WTC11 (cell line): ENCODE results near the gene CD207. TPM values are rescaled to one million over a fixed set of nuclear protein-coding genes. Genes with fewer than 3 reads are reported as not detected.

Experiments used
- ATAC-seq: fragments of 200-7000 bp; cut with Tn5 transposase; 2 replicates; pipeline ENCODE4 v1.10.0; 2021; ENCODE audit warnings: mild to moderate bottlenecking, moderate library complexity
- CTCF ChIA-PET: fragments of 300-600 bp; sonication (Branson Sonifier 250); formaldehyde crosslinking; loops from one replicate; lab custom pipeline; 2021; ENCODE audit warnings: antibody characterized with exemption; lab: Charles Lee
- POLR2A ChIA-PET: fragments of 350-600 bp; sonication (Branson Sonifier 250); formaldehyde crosslinking; loops from one replicate; lab custom pipeline; 2021; ENCODE audit warnings: antibody characterized with exemption; lab: Charles Lee
- DNase-seq: peaks from one replicate; pipeline ENCODE4 v3.0.0; 2021; ENCODE audit warnings: low spot score
- H3K27ac Mint-ChIP-seq: 2 replicates; pipeline ENCODE4 v1.8.0; 2021; ENCODE audit warnings: mixed read lengths
- H3K27me3 Mint-ChIP-seq: 2 replicates; pipeline ENCODE4 v1.8.0; 2021; ENCODE audit warnings: low read depth, mild to moderate bottlenecking, moderate library complexity, mixed read lengths
- H3K36me3 Mint-ChIP-seq: 2 replicates; pipeline ENCODE4 v1.8.0; 2021; ENCODE audit warnings: mixed read lengths
- H3K4me1 Mint-ChIP-seq: 2 replicates; pipeline ENCODE4 v1.8.0; 2022; ENCODE audit warnings: mixed read lengths
- H3K4me3 Mint-ChIP-seq: 2 replicates; pipeline ENCODE4 v1.8.0; 2021; ENCODE audit warnings: mild to moderate bottlenecking, moderate library complexity, mixed read lengths
- H3K9me3 Mint-ChIP-seq: 2 replicates; pipeline ENCODE4 v1.8.0; 2021; ENCODE audit warnings: mixed read lengths
- ELF4 ChIP-seq: sonication (generic); formaldehyde crosslinking; IDR thresholded peaks from 2 replicates; pipeline ENCODE4 v1.8.1; 2022; ENCODE audit warnings: low read depth, mild to moderate bottlenecking, moderate library complexity, missing genetic modification reagents
- ETV6 ChIP-seq: sonication (generic); formaldehyde crosslinking; IDR thresholded peaks from 2 replicates; pipeline ENCODE4 v1.8.1; 2022; ENCODE audit warnings: mild to moderate bottlenecking, missing genetic modification reagents
- FOXP4 ChIP-seq: sonication (generic); formaldehyde crosslinking; IDR thresholded peaks from 2 replicates; pipeline ENCODE4 v1.8.0; 2022; ENCODE audit warnings: mild to moderate bottlenecking, missing genetic modification reagents
- GTF2I ChIP-seq: fragments of 250-450 bp; sonication (Bioruptor Pico); conservative IDR thresholded peaks from 2 replicates; pipeline ENCODE4 v1.4.0; 2021; ENCODE audit warnings: mild to moderate bottlenecking
- HMGXB4 ChIP-seq: sonication (generic); formaldehyde crosslinking; IDR thresholded peaks from 2 replicates; pipeline ENCODE4 v1.8.1; 2023; ENCODE audit warnings: mild to moderate bottlenecking, moderate library complexity, missing genetic modification reagents
- JAZF1 ChIP-seq: fragments of 250-450 bp; sonication (Bioruptor Pico); IDR thresholded peaks from 2 replicates; pipeline ENCODE4 v1.9.0; 2021; ENCODE audit warnings: moderate library complexity, mild to moderate bottlenecking, inconsistent platforms
- MYBL2 ChIP-seq: sonication (generic); formaldehyde crosslinking; IDR thresholded peaks from 2 replicates; pipeline ENCODE4 v1.8.1; 2023; ENCODE audit warnings: mild to moderate bottlenecking, moderate library complexity, missing genetic modification reagents
- PRRX2 ChIP-seq: fragments of 250-450 bp; sonication (Bioruptor Pico); IDR thresholded peaks from 2 replicates; pipeline ENCODE4 v1.8.0; 2021; ENCODE audit warnings: mild to moderate bottlenecking
- SMAD4 ChIP-seq: sonication (generic); formaldehyde crosslinking; IDR thresholded peaks from 2 replicates; pipeline ENCODE4 v1.8.0; 2022; ENCODE audit warnings: mild to moderate bottlenecking, missing genetic modification reagents
- SOX15 ChIP-seq: fragments of 250-450 bp; sonication (Bioruptor Pico); IDR thresholded peaks from 2 replicates; pipeline ENCODE4 v1.9.0; 2021; ENCODE audit warnings: mild to moderate bottlenecking
- TEAD4 ChIP-seq: sonication (generic); formaldehyde crosslinking; IDR thresholded peaks from 2 replicates; pipeline ENCODE4 v1.8.0; 2022; ENCODE audit warnings: mild to moderate bottlenecking, missing genetic modification reagents
- TP53 ChIP-seq: sonication (generic); formaldehyde crosslinking; IDR thresholded peaks from 2 replicates; pipeline ENCODE4 v1.8.1; 2023; ENCODE audit warnings: mild to moderate bottlenecking, missing genetic modification reagents
- ZNF121 ChIP-seq: sonication (generic); formaldehyde crosslinking; IDR thresholded peaks from 2 replicates; pipeline ENCODE4 v1.8.0; 2023; ENCODE audit warnings: missing genetic modification reagents
- ZNF317 ChIP-seq: sonication (generic); formaldehyde crosslinking; IDR thresholded peaks from 2 replicates; pipeline ENCODE4 v1.8.1; 2023; ENCODE audit warnings: low read depth, mild to moderate bottlenecking, moderate library complexity, missing genetic modification reagents, borderline replicate concordance
- total RNA-seq: library from RNA; stranded (reverse); gene quantifications from 3 replicates; pipeline ENCODE4 v1.2.3, GENCODE V29; 2021
- TF ChIP-seq, protein P1 (sequence below): sonication (generic); formaldehyde crosslinking; conservative IDR thresholded peaks from 2 replicates; pipeline ENCODE4 v1.8.1; 2022; ENCODE audit warnings: mild to moderate bottlenecking, missing genetic modification reagents
- TF ChIP-seq, protein P2 (sequence below): sonication (generic); formaldehyde crosslinking; IDR thresholded peaks from 2 replicates; pipeline ENCODE4 v1.8.1; 2022; ENCODE audit warnings: low read depth, missing genetic modification reagents, borderline replicate concordance
- TF ChIP-seq, protein P3 (sequence below): sonication (generic); formaldehyde crosslinking; IDR thresholded peaks from 2 replicates; pipeline ENCODE4 v1.8.0; 2023; ENCODE audit warnings: missing genetic modification reagents, mild to moderate bottlenecking, borderline replicate concordance
- TF ChIP-seq, protein P4 (sequence below): fragments of 200-600 bp; IDR thresholded peaks from 2 replicates; pipeline ENCODE4 v1.8.0; 2022; ENCODE audit warnings: antibody characterized with exemption
- TF ChIP-seq, protein P5 (sequence below): fragments of 250-450 bp; sonication (Bioruptor Pico); IDR thresholded peaks from 2 replicates; pipeline ENCODE4 v1.9.0; 2021; ENCODE audit warnings: mild to moderate bottlenecking, borderline replicate concordance

CD207 gene
- total RNA-seq, 1 experiment from 2014 or later: not detected

- ATAC-seq (no peak), DNase-seq (no peak)
- H3K27me3 Mint-ChIP-seq: peaks cover 30% of the 10 kb centered on the region
- TF ChIP-seq TEAD4 (CRISPR knock-in tag): no peak
- no peak for TF ChIP-seq FOXP4
- TF ChIP-seq HMGXB4 (CRISPR knock-in tag): no peak
- TF ChIP-seq ELF4: no peak
- TF ChIP-seq, protein P1, sequence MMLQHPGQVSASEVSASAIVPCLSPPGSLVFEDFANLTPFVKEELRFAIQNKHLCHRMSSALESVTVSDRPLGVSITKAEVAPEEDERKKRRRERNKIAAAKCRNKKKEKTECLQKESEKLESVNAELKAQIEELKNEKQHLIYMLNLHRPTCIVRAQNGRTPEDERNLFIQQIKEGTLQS (CRISPR knock-in tag): no peak
- TF ChIP-seq GTF2I (CRISPR knock-in tag): no peak
- no peak for TF ChIP-seq SMAD4 (CRISPR knock-in tag)
- TF ChIP-seq PRRX2 (CRISPR knock-in tag): no peak
- TF ChIP-seq JAZF1 (CRISPR knock-in tag): no peak
- H3K27ac Mint-ChIP-seq: no peak overlapping the region
- H3K4me3 Mint-ChIP-seq: no peak overlapping the region
- H3K36me3 Mint-ChIP-seq: no peaks in the 10 kb centered on the region
- CTCF ChIA-PET: no interaction called here
- H3K9me3 Mint-ChIP-seq: peaks cover 6% of the 10 kb centered on the region; the same call in 1 of the 2 replicates
- POLR2A ChIA-PET: interaction anchor here (0.6 kb wide), 1 partner anchor 1172 kb away, joined by 4 read pairs; no protein-coding TSS in a partner anchor
- peaks cover 7% of the 10 kb centered on the region for H3K4me1 Mint-ChIP-seq
Observed at GRCh38 chr2:70833246-70833645, 2.4 kb downstream of the CD207 start.

DNA sequence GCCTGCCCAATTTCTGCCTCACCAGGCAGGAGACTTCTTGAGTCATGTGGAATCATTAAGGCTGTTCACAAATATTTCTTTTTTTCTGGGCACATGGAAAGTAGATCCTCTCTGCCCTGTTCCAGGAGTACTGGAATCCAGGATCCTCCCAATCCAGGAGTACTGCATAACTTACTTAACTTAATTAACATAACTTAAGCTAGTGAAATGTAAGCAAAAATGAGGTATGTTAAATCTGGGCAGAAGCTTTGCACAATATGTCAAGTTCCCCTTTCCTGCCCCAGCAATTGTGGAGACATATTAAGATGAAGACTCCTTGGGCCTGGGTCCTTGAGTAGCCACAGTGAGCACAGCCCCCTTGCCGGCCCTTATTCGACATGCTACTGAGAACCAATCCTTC, 3.2 kb downstream of the CD207 start:
- DNase-seq (no peak), ATAC-seq (no peak)
- H3K9me3 Mint-ChIP-seq: peaks cover 6% of the 10 kb centered on the region; the same call in 1 of the 2 replicates
- CTCF ChIA-PET: no interaction called here
- H3K4me1 Mint-ChIP-seq: peaks cover 15% of the 10 kb centered on the region
- H3K27me3 Mint-ChIP-seq: peaks cover 30% of the 10 kb centered on the region
- H3K27ac Mint-ChIP-seq: no peak overlapping the region
- H3K36me3 Mint-ChIP-seq: no peaks in the 10 kb centered on the region
- POLR2A ChIA-PET: no interaction called here
- no peak overlapping the region for H3K4me3 Mint-ChIP-seq
- TF ChIP-seq MYBL2 (CRISPR knock-in tag): no peak
- TF ChIP-seq ZNF121 (CRISPR knock-in tag): no peak
- no peak for TF ChIP-seq SOX15 (CRISPR knock-in tag)
- no peak for TF ChIP-seq ETV6 (CRISPR knock-in tag)
- no peak for TF ChIP-seq ZNF317
- TF ChIP-seq, protein P2, sequence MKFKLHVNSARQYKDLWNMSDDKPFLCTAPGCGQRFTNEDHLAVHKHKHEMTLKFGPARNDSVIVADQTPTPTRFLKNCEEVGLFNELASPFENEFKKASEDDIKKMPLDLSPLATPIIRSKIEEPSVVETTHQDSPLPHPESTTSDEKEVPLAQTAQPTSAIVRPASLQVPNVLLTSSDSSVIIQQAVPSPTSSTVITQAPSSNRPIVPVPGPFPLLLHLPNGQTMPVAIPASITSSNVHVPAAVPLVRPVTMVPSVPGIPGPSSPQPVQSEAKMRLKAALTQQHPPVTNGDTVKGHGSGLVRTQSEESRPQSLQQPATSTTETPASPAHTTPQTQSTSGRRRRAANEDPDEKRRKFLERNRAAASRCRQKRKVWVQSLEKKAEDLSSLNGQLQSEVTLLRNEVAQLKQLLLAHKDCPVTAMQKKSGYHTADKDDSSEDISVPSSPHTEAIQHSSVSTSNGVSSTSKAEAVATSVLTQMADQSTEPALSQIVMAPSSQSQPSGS (CRISPR knock-in tag): no peak
- TF ChIP-seq TP53 (CRISPR knock-in tag): no peak
- TF ChIP-seq, protein P3, sequence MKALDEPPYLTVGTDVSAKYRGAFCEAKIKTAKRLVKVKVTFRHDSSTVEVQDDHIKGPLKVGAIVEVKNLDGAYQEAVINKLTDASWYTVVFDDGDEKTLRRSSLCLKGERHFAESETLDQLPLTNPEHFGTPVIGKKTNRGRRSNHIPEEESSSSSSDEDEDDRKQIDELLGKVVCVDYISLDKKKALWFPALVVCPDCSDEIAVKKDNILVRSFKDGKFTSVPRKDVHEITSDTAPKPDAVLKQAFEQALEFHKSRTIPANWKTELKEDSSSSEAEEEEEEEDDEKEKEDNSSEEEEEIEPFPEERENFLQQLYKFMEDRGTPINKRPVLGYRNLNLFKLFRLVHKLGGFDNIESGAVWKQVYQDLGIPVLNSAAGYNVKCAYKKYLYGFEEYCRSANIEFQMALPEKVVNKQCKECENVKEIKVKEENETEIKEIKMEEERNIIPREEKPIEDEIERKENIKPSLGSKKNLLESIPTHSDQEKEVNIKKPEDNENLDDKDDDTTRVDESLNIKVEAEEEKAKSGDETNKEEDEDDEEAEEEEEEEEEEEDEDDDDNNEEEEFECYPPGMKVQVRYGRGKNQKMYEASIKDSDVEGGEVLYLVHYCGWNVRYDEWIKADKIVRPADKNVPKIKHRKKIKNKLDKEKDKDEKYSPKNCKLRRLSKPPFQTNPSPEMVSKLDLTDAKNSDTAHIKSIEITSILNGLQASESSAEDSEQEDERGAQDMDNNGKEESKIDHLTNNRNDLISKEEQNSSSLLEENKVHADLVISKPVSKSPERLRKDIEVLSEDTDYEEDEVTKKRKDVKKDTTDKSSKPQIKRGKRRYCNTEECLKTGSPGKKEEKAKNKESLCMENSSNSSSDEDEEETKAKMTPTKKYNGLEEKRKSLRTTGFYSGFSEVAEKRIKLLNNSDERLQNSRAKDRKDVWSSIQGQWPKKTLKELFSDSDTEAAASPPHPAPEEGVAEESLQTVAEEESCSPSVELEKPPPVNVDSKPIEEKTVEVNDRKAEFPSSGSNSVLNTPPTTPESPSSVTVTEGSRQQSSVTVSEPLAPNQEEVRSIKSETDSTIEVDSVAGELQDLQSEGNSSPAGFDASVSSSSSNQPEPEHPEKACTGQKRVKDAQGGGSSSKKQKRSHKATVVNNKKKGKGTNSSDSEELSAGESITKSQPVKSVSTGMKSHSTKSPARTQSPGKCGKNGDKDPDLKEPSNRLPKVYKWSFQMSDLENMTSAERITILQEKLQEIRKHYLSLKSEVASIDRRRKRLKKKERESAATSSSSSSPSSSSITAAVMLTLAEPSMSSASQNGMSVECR (CRISPR knock-in tag): no peak
- TF ChIP-seq, protein P4, sequence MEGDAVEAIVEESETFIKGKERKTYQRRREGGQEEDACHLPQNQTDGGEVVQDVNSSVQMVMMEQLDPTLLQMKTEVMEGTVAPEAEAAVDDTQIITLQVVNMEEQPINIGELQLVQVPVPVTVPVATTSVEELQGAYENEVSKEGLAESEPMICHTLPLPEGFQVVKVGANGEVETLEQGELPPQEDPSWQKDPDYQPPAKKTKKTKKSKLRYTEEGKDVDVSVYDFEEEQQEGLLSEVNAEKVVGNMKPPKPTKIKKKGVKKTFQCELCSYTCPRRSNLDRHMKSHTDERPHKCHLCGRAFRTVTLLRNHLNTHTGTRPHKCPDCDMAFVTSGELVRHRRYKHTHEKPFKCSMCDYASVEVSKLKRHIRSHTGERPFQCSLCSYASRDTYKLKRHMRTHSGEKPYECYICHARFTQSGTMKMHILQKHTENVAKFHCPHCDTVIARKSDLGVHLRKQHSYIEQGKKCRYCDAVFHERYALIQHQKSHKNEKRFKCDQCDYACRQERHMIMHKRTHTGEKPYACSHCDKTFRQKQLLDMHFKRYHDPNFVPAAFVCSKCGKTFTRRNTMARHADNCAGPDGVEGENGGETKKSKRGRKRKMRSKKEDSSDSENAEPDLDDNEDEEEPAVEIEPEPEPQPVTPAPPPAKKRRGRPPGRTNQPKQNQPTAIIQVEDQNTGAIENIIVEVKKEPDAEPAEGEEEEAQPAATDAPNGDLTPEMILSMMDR: no peak
- TF ChIP-seq, protein P5, sequence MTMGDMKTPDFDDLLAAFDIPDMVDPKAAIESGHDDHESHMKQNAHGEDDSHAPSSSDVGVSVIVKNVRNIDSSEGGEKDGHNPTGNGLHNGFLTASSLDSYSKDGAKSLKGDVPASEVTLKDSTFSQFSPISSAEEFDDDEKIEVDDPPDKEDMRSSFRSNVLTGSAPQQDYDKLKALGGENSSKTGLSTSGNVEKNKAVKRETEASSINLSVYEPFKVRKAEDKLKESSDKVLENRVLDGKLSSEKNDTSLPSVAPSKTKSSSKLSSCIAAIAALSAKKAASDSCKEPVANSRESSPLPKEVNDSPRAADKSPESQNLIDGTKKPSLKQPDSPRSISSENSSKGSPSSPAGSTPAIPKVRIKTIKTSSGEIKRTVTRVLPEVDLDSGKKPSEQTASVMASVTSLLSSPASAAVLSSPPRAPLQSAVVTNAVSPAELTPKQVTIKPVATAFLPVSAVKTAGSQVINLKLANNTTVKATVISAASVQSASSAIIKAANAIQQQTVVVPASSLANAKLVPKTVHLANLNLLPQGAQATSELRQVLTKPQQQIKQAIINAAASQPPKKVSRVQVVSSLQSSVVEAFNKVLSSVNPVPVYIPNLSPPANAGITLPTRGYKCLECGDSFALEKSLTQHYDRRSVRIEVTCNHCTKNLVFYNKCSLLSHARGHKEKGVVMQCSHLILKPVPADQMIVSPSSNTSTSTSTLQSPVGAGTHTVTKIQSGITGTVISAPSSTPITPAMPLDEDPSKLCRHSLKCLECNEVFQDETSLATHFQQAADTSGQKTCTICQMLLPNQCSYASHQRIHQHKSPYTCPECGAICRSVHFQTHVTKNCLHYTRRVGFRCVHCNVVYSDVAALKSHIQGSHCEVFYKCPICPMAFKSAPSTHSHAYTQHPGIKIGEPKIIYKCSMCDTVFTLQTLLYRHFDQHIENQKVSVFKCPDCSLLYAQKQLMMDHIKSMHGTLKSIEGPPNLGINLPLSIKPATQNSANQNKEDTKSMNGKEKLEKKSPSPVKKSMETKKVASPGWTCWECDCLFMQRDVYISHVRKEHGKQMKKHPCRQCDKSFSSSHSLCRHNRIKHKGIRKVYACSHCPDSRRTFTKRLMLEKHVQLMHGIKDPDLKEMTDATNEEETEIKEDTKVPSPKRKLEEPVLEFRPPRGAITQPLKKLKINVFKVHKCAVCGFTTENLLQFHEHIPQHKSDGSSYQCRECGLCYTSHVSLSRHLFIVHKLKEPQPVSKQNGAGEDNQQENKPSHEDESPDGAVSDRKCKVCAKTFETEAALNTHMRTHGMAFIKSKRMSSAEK (CRISPR knock-in tag): no peak
